NCI-H524 (cell line): ENCODE data around the gene EGLN1.

Experiments
- DNase-seq, 2 experiments: peaks; one replicate each; lab custom pipeline; 2025; lab: John Stamatoyannopoulos, UW

Gene EGLN1

GRCh38 chr1:231395998-231396390 is 26.1 kb downstream of the EGLN1 start:
- DNase-seq: no peak

- DNase-seq: no peak
Measured at GRCh38 chr1:231395076-231395997, 26.8 kb downstream of the EGLN1 start.

GRCh38 chr1:231393668-231394067 is 28.4 kb downstream of the EGLN1 start:
- DNase-seq: no peak

GRCh38 chr1:231392389-231393131 is 29.5 kb downstream of the EGLN1 start:
- DNase-seq: no peak

GRCh38 chr1:231390071-231390470 is 32.0 kb downstream of the EGLN1 start:
- DNase-seq: no peak

- no peak for DNase-seq
Measured at GRCh38 chr1:231387770-231388669, 34.1 kb downstream of the EGLN1 start.

- no peak for DNase-seq
Measured at GRCh38 chr1:231386466-231386865, 35.6 kb downstream of the EGLN1 start.

GRCh38 chr1:231385416-231385748 is 36.7 kb downstream of the EGLN1 start:
- no peak for DNase-seq

GRCh38 chr1:231384696-231385415 is 37.2 kb downstream of the EGLN1 start:
- peak in 1 of 2 experiments; percentile 27 for DNase-seq

- DNase-seq: no peak
Measured at GRCh38 chr1:231383159-231383860, 38.8 kb downstream of the EGLN1 start.

- no peak for DNase-seq
Measured at GRCh38 chr1:231382426-231382825, 39.7 kb downstream of the EGLN1 start.

GRCh38 chr1:231381729-231382128 is 40.4 kb downstream of the EGLN1 start:
- DNase-seq: no peak

GRCh38 chr1:231376875-231377549 is 45.1 kb downstream of the EGLN1 start:
- DNase-seq: no peak

GRCh38 chr1:231376101-231376500 is 46.0 kb downstream of the EGLN1 start:
- DNase-seq: no peak

- DNase-seq: no peak
Measured at GRCh38 chr1:231374394-231374793, 47.7 kb downstream of the EGLN1 start.

- no peak for DNase-seq
Measured at GRCh38 chr1:231372501-231372900, 49.6 kb downstream of the EGLN1 start.

- no peak for DNase-seq
Measured at GRCh38 chr1:231369282-231369681, 52.8 kb downstream of the EGLN1 start.

- DNase-seq: peak in 1 of 2 experiments; percentile 5
Measured at GRCh38 chr1:231364192-231364591, 57.9 kb downstream of the EGLN1 start.

GRCh38 chr1:231363624-231364023 is 58.5 kb downstream of the EGLN1 start:
- no peak for DNase-seq

GRCh38 chr1:231362325-231362724 is 59.8 kb downstream of the EGLN1 start:
- no peak for DNase-seq
